ENCODE measurements around the gene TMEM120B.
"Not testable (repeated sequence)": the region's sequence is repeated elsewhere in the genome, so short reads cannot be mapped to it uniquely, and the experiment has no call there.

Gene TMEM120B

GRCh38 chr12:121676190-121676589, 36.4 kb upstream of the TMEM120B start:
- H3K9me2 ChIP-seq (replicated peaks; ENCODE audit: control insufficient read depth, low read length) = no peaks in the 10 kb centered on the region
- no peaks in the 10 kb centered on the region for H3K79me2 ChIP-seq (ENCODE audit: control insufficient read depth, low read length)
- no peak overlapping the region for H3K4me3 ChIP-seq (ENCODE audit: low read length)
- TF ChIP-seq CTCF (IDR thresholded peaks at IDR 0.05; ENCODE audit: low read depth, low read length, poor library complexity, severe bottlenecking) (no peak), EZH2phosphoT487 (IDR thresholded peaks at IDR 0.05; ENCODE audit: borderline replicate concordance, low read length) (no peak)
- H3K36me3 ChIP-seq (ENCODE audit: control insufficient read depth, low read length) = no peaks in the 10 kb centered on the region
- H3K27ac ChIP-seq (ENCODE audit: low read depth, low read length) = no peak overlapping the region
- peaks cover 28% of the 10 kb centered on the region for H3K4me1 ChIP-seq (ENCODE audit: control insufficient read depth, low read length)
- peaks cover 17% of the 10 kb centered on the region; the same call in 1 of the 2 replicates for H3F3A ChIP-seq (ENCODE audit: control insufficient read depth, insufficient read depth)
- no peaks in the 10 kb centered on the region for H3K27me3 ChIP-seq (ENCODE audit: control insufficient read depth, low read length)
- no peaks in the 10 kb centered on the region for H4K20me1 ChIP-seq (ENCODE audit: control insufficient read depth, insufficient read depth, low read depth, low read length)
- no peak overlapping the region for H3K4me2 ChIP-seq (ENCODE audit: low read length)
- H3K9me3 ChIP-seq (ENCODE audit: control insufficient read depth, insufficient read depth, low read length) = no peaks in the 10 kb centered on the region

GRCh38 chr12:121678305-121678704, 34.2 kb upstream of the TMEM120B start:
- H3K4me1 ChIP-seq (ENCODE audit: control insufficient read depth, low read length) = peaks cover 10% of the 10 kb centered on the region
- TF ChIP-seq EZH2phosphoT487 (IDR thresholded peaks at IDR 0.05; ENCODE audit: borderline replicate concordance, low read length) (no peak), CTCF (IDR thresholded peaks at IDR 0.05; ENCODE audit: low read depth, low read length, poor library complexity, severe bottlenecking) (no peak)
- no peak overlapping the region for H3K4me2 ChIP-seq (ENCODE audit: low read length)
- no peaks in the 10 kb centered on the region for H3K9me3 ChIP-seq (ENCODE audit: control insufficient read depth, insufficient read depth, low read length)
- no peak overlapping the region for H3K27ac ChIP-seq (ENCODE audit: low read depth, low read length)
- no peaks in the 10 kb centered on the region for H3K27me3 ChIP-seq (ENCODE audit: control insufficient read depth, low read length)
- H3K4me3 ChIP-seq (ENCODE audit: low read length) = no peak overlapping the region
- no peaks in the 10 kb centered on the region for H3K36me3 ChIP-seq (ENCODE audit: control insufficient read depth, low read length)
- no peaks in the 10 kb centered on the region for H3K9me2 ChIP-seq (replicated peaks; ENCODE audit: control insufficient read depth, low read length)
- H4K20me1 ChIP-seq (ENCODE audit: control insufficient read depth, insufficient read depth, low read depth, low read length) = no peaks in the 10 kb centered on the region
- H3F3A ChIP-seq (ENCODE audit: control insufficient read depth, insufficient read depth) = peaks cover 8% of the 10 kb centered on the region; the same call in 1 of the 2 replicates
- H3K79me2 ChIP-seq (ENCODE audit: control insufficient read depth, low read length) = no peaks in the 10 kb centered on the region

- no peak for TF ChIP-seq EZH2phosphoT487 (IDR thresholded peaks at IDR 0.05; ENCODE audit: borderline replicate concordance, low read length)
- TF ChIP-seq CTCF (IDR thresholded peaks at IDR 0.05; ENCODE audit: low read depth, low read length, poor library complexity, severe bottlenecking) = no peak
- Histone ChIP-seq H3K4me2 (ENCODE audit: low read length) (no peak overlapping the region), H3K9me2 (replicated peaks; ENCODE audit: control insufficient read depth, low read length) (no peaks in the 10 kb centered on the region), H3K4me1 (ENCODE audit: control insufficient read depth, low read length) (peaks cover 7% of the 10 kb centered on the region), H3K79me2 (ENCODE audit: control insufficient read depth, low read length) (no peaks in the 10 kb centered on the region), H3K4me3 (ENCODE audit: low read length) (no peak overlapping the region), H3F3A (ENCODE audit: control insufficient read depth, insufficient read depth) (peaks cover 5% of the 10 kb centered on the region; the same call in 1 of the 2 replicates), H4K20me1 (ENCODE audit: control insufficient read depth, insufficient read depth, low read depth, low read length) (no peaks in the 10 kb centered on the region), H3K27me3 (ENCODE audit: control insufficient read depth, low read length) (no peaks in the 10 kb centered on the region), H3K36me3 (ENCODE audit: control insufficient read depth, low read length) (no peaks in the 10 kb centered on the region), H3K9me3 (ENCODE audit: control insufficient read depth, insufficient read depth, low read length) (no peaks in the 10 kb centered on the region), H3K27ac (ENCODE audit: low read depth, low read length) (no peak overlapping the region)
These were observed 33.7 kb upstream of the TMEM120B start for GRCh38 chr12:121678716-121679300.

DNA sequence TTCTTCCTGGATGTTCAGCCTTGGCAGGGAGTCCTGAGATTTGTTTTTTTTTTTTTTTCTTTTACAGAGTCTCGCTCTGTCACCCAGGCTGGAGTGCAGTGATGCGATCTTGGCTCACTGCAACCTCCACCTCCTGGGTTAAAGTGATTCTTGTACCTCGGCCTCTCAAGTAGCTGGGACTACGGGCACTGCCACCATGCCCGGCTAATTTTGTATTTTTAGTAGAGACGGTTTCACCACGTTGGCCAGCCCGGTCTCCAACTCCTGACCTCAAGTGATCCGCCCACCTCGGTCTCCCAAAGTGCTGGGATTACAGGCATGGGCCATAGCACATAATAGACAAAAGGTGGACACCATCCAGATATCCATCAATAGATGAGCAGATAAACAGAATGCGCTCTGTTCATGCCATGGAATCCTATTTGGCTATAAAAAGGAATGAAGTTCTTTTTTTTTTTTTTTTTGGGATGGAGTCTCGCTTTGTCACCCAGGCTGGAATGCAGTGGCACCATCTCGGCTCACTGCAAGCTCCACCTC, 32.8 kb upstream of the TMEM120B start:
- not testable (repeated sequence) for H3K27ac ChIP-seq (ENCODE audit: low read depth, low read length); H3K4me3 ChIP-seq (ENCODE audit: low read length); H3K27me3 ChIP-seq (ENCODE audit: control insufficient read depth, low read length); H3K36me3 ChIP-seq (ENCODE audit: control insufficient read depth, low read length); H3K9me3 ChIP-seq (ENCODE audit: control insufficient read depth, insufficient read depth, low read length); H3F3A ChIP-seq (ENCODE audit: control insufficient read depth, insufficient read depth); H3K79me2 ChIP-seq (ENCODE audit: control insufficient read depth, low read length); H4K20me1 ChIP-seq (ENCODE audit: control insufficient read depth, insufficient read depth, low read depth, low read length); H3K4me1 ChIP-seq (ENCODE audit: control insufficient read depth, low read length); H3K4me2 ChIP-seq (ENCODE audit: low read length); H3K9me2 ChIP-seq (replicated peaks; ENCODE audit: control insufficient read depth, low read length)

All from DOHH2 (cell line).